GM21515 (cell line): ENCODE measurements around the gene SAMD9.
"Not testable (repeated sequence)": the region's sequence is repeated elsewhere in the genome, so short reads cannot be mapped to it uniquely, and the experiment has no call there.

Experiments used
- ATAC-seq: cut with Tn5 transposase; IDR thresholded peaks from one replicate; pipeline ENCODE4 v1.9.1; 2021; ENCODE audit not compliant: unreplicated experiment

The SAMD9 gene

GRCh38 chr7:93120592-93121549, 3.1 kb upstream of the SAMD9 start:
- no peak for ATAC-seq

- ATAC-seq: no peak
Observed at GRCh38 chr7:93119191-93119905, 1.6 kb upstream of the SAMD9 start.

DNA sequence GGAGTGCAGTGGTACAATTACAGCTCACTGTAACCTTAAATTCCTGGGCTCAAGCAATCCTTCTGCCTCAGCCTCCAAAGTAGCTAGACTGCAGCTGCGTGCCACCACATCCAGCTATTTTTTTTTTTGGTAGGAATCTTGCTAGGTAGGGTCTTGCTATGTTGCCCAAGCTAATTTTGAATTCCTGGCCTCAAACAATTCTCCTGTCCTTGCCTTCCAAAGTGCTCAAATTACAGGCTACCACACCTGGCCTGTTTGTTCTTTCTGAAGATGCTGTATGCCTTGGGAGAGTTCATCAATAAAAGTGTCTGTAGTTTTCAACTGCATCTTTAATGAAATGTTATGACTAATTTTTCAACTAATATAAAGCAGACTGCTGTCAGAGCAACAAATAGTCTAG, 452 bp downstream of the SAMD9 start:
- peak; percentile 24 for ATAC-seq

- no peak for ATAC-seq
Observed at GRCh38 chr7:93115796-93116195, 2.0 kb downstream of the SAMD9 start.

DNA sequence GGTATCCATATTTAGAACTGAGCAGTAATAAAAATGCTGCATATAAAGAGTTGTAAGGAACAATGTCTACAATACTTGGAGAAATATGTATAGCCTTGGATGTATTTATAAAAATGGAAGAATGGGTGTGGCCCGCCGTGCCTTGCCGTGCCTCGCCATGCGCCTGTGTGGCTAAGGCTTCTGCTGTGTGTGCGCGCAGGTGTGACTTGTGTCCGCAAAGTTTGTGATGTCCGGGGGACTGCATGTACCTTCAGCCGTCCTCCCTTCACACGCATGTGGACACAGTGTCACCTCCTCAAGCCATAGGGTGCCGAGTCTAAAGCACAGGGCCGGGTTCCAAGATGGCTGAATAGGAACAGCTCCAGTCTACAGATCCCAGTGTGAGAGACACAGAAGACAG, 9.8 kb downstream of the SAMD9 start:
- ATAC-seq: no peak

DNA sequence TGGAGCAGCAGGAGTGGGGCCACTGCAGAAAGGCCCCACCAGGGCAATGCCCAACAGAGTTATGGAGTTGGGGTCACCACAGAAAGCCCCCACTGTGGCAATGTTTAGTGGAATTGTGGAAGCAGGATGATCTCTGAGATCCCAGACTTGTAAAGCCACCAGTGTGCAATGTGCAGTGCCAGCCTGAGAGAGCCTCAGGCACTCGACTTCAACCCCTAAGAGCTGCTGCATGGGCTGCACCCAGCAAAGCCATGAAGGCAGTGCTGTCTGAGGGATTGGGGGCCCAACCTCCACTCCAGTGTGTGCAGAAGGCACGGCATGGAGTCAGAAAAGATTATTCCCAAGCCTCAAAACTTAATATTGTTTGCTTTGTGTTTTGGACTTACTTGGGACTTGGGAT, 20.4 kb downstream of the SAMD9 start:
- ATAC-seq: no peak

DNA sequence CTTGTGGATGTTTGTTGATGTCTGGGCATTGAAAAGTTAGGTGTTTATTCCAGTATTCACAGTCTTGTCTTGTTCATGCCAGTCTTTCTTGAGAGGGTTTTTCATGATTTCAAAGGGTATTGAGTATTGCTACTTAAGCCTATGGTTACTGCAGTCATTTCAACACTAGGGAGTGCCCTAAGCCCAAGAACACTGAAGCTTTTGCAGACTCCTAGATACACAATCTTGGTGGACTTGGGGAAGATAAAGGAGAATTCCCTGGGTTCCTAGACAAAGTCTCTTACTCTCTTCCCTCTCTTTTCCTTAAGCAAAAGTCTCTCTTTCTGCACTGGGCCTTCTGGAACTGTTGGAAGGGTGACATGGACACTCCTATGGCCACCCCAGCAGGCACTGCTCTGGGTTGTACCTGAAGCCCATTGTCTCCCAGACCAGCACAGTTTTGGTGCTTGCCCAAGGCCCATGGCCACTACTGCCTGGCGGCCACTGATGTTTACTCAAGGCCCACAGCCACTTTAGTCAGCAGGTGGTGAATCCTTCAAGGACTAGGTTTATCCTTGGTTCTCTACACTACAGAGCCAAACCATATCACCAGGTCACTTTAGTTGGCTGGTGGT, 24.9 kb downstream of the SAMD9 start:
- ATAC-seq: peak; percentile 90

DNA sequence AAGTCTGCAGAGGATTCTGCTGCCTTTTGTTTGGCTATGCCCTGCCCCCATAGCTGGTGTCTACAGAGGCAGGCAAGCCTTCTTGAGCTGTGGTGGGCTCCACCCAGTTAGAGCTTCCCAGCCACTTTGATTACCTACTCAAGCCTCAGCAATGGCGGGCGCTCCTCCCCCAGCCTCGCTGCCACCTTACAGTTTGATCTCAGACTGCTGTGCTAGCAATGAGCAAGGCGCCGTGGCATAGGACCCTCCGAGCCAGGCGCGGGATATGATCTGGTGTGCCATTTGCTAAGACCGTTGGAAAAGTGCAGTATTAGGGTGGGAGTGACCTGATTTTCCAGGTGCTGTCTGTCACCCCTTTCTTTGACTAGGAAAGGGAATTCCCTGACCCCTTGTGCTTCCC, 44.4 kb downstream of the SAMD9 start:
- ATAC-seq: not testable (repeated sequence)

DNA sequence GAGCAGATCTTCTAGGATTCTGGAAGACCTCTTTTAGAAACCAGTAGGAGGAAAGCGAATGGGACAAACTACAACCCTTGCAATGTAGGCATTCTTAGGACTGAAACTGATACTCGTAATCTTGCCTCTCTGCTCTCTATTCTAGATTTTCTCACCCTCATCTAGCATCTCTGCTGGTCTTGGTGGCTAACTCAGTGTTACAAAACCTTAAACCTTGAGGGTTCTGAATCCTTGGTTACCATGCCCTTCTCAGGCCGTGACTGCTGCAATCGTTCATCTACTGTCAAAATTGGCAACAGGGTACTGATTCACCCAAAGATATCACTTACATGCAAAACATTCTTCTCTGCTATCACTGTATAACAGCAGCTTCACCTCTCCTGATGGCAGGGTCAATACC, 55.2 kb downstream of the SAMD9 start:
- ATAC-seq: no peak

DNA sequence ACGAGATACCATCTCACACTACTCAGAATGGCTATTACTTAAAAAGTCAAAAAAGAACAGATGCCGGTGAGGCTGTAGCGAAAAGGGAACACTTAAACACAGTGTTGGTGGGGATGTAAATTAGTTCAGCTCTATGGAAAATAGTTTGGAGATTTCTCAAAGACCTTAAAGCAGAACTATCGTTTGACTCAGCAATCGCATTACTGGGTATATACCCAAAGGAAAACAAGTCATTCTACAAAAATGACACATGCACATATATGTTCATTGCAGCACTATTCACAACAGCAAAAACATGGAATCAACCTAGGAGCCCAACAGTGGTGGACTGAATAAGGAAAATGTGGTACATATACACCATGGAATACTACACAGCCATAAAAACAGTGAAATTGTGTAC, 56.9 kb downstream of the SAMD9 start:
- ATAC-seq: no peak

DNA sequence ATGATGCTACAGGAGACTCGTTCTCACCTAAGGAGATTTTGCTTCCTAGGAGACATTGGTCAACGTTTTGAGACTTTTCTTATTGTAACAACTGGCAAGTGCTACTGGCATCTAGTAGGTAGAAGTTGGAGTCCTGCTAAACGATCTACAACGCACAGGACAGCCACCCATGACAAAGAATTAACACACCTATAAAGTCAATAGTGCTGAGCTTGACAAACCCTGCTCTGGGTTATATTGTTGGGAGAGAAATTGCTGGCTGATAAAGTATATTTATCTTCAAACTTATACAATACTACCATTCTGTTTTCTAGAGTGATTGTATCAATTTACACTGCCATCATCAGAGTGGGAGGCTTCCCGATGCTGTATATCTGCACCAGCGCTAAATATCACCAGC, 57.8 kb downstream of the SAMD9 start:
- no peak for ATAC-seq

GRCh38 chr7:93056621-93057020, 61.2 kb downstream of the SAMD9 start:
- ATAC-seq: not testable (repeated sequence)

GRCh38 chr7:93055543-93056107, 62.2 kb downstream of the SAMD9 start:
- ATAC-seq: no peak

DNA sequence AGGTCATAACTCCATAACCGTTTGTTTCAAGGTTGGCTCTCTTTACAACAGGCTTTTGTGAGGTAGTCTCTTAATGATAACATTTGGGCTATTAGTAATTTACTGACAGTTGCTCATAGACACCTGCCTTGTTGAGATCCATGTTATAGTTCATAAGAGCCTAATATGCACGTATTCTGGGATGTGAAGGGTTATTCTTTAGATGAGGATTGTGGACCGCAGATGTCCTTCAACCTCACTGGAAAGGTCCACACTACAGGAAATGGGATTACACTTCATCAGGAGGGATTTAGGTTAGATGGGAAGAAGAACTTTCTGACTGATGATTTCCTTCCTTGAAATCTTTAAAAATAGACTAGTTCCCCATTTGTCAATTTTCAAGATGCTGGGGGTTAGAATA, 62.8 kb downstream of the SAMD9 start:
- no peak for ATAC-seq

DNA sequence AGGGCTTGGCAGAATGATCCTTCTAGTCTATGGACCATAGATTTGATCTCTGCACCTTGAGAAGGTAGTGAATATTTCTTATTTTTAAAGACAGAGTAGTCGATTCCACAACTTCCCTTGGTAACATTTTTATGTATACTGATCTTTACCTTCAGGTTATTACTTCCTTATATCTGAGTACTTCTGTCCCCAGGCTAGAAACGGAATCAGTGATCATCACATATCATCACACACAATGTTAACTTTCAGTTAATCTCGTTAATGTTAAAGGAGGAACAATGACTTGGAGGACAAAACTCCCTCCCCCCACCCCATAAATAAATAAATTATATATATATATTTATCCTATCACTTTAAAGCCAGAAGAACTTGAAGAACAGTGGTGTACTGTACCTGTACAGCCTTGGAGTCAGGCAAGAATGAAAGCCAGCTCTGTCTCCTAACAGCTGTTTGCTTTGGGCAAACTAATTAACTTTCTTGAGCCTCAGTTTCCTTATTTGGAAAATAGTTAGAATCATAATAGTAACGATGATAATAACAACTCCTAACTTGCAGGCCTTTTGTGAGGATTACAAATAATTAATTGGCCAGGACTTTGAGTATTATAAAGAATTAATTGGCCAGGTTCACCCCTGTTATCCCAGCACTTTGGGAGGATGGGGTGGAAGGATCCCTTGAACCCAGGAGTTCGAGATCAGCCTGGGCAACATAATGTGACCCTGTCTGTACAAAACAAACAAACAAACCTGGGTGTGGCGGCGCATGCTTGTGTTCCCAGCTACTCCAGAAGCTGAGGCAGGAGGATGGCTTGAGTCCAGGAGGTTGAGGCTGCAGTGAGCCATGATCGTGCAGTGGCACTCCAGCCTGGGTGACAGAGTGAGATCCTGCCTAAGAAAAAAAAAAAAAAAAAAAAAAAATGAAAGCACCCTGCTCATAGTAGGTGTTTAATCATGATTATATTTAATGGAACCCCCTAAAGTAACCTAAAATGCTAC, 63.5 kb downstream of the SAMD9 start:
- ATAC-seq: no peak

GRCh38 chr7:93053209-93053948, 64.4 kb downstream of the SAMD9 start:
- ATAC-seq: no peak

DNA sequence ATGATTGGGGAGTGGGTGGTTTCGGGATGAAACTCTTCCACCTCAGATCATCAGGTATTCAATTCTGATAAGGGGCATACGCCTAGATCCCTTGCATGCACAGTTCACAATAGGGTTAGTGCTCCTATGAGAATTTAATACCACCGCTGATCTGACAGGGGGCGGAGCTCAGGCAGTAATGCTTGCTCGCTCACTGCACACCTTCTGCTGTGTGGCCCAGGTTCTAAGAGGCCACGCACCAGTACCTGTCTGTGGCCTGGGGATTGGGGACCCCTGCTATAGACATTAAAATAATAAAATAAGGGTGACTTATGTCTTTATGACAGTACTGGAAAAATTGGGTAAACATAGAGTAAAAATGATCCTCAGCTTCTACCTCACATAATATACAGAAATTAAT, 66.1 kb downstream of the SAMD9 start:
- no peak for ATAC-seq
